K562 (cell line): ENCODE data around the gene ABHD18. TPM values are rescaled to one million over a fixed set of nuclear protein-coding genes. Genes with fewer than 3 reads are reported as not detected.

Experiments
- CC2D1A ChIP-seq: fragments of 450-650 bp; IDR thresholded peaks from 2 replicates; pipeline ENCODE4 v1.6.1; 2017; ENCODE audit warnings: mild to moderate bottlenecking
- CHD2 ChIP-seq: IDR thresholded peaks from 2 replicates; pipeline ENCODE4 v1.6.1; 2011; ENCODE audit warnings: low read depth, low read length
- DNMT1 ChIP-seq: fragments of 450-650 bp; IDR thresholded peaks from 2 replicates; pipeline ENCODE4 v1.6.1; 2016; ENCODE audit warnings: antibody characterized with exemption, mild to moderate bottlenecking
- ESRRA ChIP-seq: fragments of 450-650 bp; IDR thresholded peaks from 2 replicates; pipeline ENCODE4 v1.6.1; 2014; ENCODE audit warnings: low read depth, mild to moderate bottlenecking, moderate library complexity, borderline replicate concordance
- FOXJ2 ChIP-seq: fragments of 200-800 bp; sonication (Bioruptor generic); IDR thresholded peaks from 2 replicates; pipeline ENCODE4 v1.6.1; 2016; ENCODE audit warnings: missing genetic modification characterization, missing compliant biosample characterization
- IRF2 ChIP-seq: sonication (generic); formaldehyde crosslinking; IDR thresholded peaks from 2 replicates; pipeline ENCODE4 v1.8.1; 2022; ENCODE audit warnings: mild to moderate bottlenecking, missing genetic modification reagents
- MAFF ChIP-seq: IDR thresholded peaks from 2 replicates; pipeline ENCODE4 v1.6.1; 2012; ENCODE audit warnings: low read length, improper control_type of control experiment
- MCM2 ChIP-seq: fragments of 450-650 bp; IDR thresholded peaks from 2 replicates; pipeline ENCODE4 v1.6.1; 2017; ENCODE audit warnings: low read depth, mild to moderate bottlenecking
- MYBL2 ChIP-seq, 2 experiments: fragments of 450-650 bp in 1 of 2; sonication (generic) in 1 of 2; formaldehyde crosslinking in 1 of 2; IDR thresholded peaks; 2 replicates each; pipeline versions ENCODE4 v1.6.1 to v1.8.1; 2017 to 2022; ENCODE audit warnings: borderline replicate concordance in 1 of 2, inconsistent platforms in 1 of 2, low read depth in 1 of 2, mild to moderate bottlenecking in 1 of 2, missing genetic modification reagents in 1 of 2, moderate library complexity in 1 of 2
- PCBP1 ChIP-seq: fragments of 200-400 bp; formaldehyde crosslinking; IDR thresholded peaks from 2 replicates; pipeline ENCODE4 v1.6.1; 2018; ENCODE audit warnings: mild to moderate bottlenecking, low read depth, low read length; ENCODE audit not compliant: poor library complexity, severe bottlenecking
- PCBP2 ChIP-seq: fragments of 200-400 bp; formaldehyde crosslinking; IDR thresholded peaks from 2 replicates; pipeline ENCODE4 v1.6.1; 2018; ENCODE audit warnings: low read length, low read depth, mild to moderate bottlenecking, moderate library complexity; ENCODE audit not compliant: poor library complexity, severe bottlenecking
- PRMT5 ChIP-seq: sonication (generic); formaldehyde crosslinking; IDR thresholded peaks from 2 replicates; pipeline ENCODE4 v1.5.0; 2020; ENCODE audit warnings: missing genetic modification reagents
- RBM39 ChIP-seq: fragments of 200-400 bp; formaldehyde crosslinking; optimal IDR thresholded peaks from 2 replicates; pipeline ENCODE3; 2018; ENCODE audit warnings: low read depth, low read length
- SAP30 ChIP-seq: fragments of 200-600 bp; sonication (generic); IDR thresholded peaks from 2 replicates; pipeline ENCODE4 v1.6.1; 2012; ENCODE audit warnings: borderline replicate concordance, low read depth, mild to moderate bottlenecking, moderate library complexity, low read length, control low read depth, inconsistent platforms; ENCODE audit not compliant: insufficient read depth, poor library complexity, severe bottlenecking
- SMAD1 ChIP-seq: fragments of 150-350 bp; IDR thresholded peaks from 2 replicates; pipeline ENCODE4 v1.6.1; 2014; ENCODE audit warnings: low read length, low read depth; ENCODE audit not compliant: partially characterized antibody
- TAF15 ChIP-seq: fragments of 200-400 bp; formaldehyde crosslinking; IDR thresholded peaks from 2 replicates; pipeline ENCODE4 v1.6.1; 2017; ENCODE audit warnings: mild to moderate bottlenecking, low read depth, low read length, moderate library complexity
- TAF9B ChIP-seq: fragments of 450-650 bp; IDR thresholded peaks from 2 replicates; pipeline ENCODE4 v1.6.1; 2018; ENCODE audit warnings: mild to moderate bottlenecking; ENCODE audit not compliant: partially characterized antibody
- TCFL5 ChIP-seq: fragments of 250-450 bp; sonication (Bioruptor Pico); conservative IDR thresholded peaks from 2 replicates; pipeline ENCODE4 v1.6.1; 2021; ENCODE audit warnings: mild to moderate bottlenecking, moderate library complexity, matching md5 sums
- ZNF282 ChIP-seq: sonication (generic); formaldehyde crosslinking; IDR thresholded peaks from 2 replicates; pipeline ENCODE4 v1.8.1; 2023; ENCODE audit warnings: missing genetic modification reagents
- ZNF384 ChIP-seq: IDR thresholded peaks from 2 replicates; pipeline ENCODE4 v1.6.1; 2012; ENCODE audit warnings: low read depth, low read length, improper control_type of control experiment
- ZNF75A ChIP-seq: fragments of 450-650 bp; formaldehyde crosslinking; IDR thresholded peaks from 2 replicates; pipeline ENCODE4 v1.4.0; 2020; ENCODE audit warnings: mild to moderate bottlenecking
- polyA plus RNA-seq, 8 experiments: library from polyadenylated mRNA; depleted of rRNA in 4 of 8; stranded (reverse) in 5 of 8; unstranded in 3 of 8; fragments of >200 nt; fragmentation: Nextera tagmentation in 2 of 8; fragmentation: Illumina TruSeq in 1 of 8; extraction: Ambion mirVana in 2 of 8; extraction: Trizol in 1 of 8; gene quantifications; 2 replicates each; pipeline versions ENCODE4 v1.2.1 to v1.2.3, GENCODE V29; 2011 to 2014; ENCODE audit warnings: inconsistent platforms in 1 of 8, missing spikeins in 1 of 8
- total RNA-seq, 7 experiments: library from RNA; depleted of rRNA in 6 of 7; stranded (reverse); fragments of >200 nt in 6 of 7; fragmentation: Illumina TruSeq in 2 of 7; extraction: Trizol in 2 of 7; gene quantifications; 2 replicates each; pipeline versions ENCODE4 v1.2.1 to v1.2.3, GENCODE V29; 2011 to 2021; ENCODE audit warnings: low replicate concordance in 1 of 7
- TF ChIP-seq, protein P1 (sequence below): fragments of 250-450 bp; sonication (Bioruptor Pico); IDR thresholded peaks from 2 replicates; pipeline ENCODE4 v1.4.0; 2020; ENCODE audit warnings: mild to moderate bottlenecking, moderate library complexity
- TF ChIP-seq, protein P2 (sequence below), 2 experiments: IDR thresholded peaks; 2 replicates each; pipeline ENCODE4 v1.6.1; 2011; ENCODE audit warnings: borderline replicate concordance in 1 of 2, control low read depth in 1 of 2, low read depth in 1 of 2, low read length in 1 of 2, mild to moderate bottlenecking in 1 of 2, mixed read lengths in 1 of 2, moderate library complexity in 1 of 2; ENCODE audit not compliant: insufficient read depth in 1 of 2, insufficient read length in 1 of 2, poor library complexity in 1 of 2, severe bottlenecking in 1 of 2; ENCODE audit errors: extremely low read depth in 1 of 2

The ABHD18 gene
- total and polyA plus RNA-seq, 9 of the 15 experiments (the other 6 are each of a cell fraction or from before 2014, with no cell fraction given): 6.1 to 25.0 (median 16.0) TPM

GRCh38 chr4:128060699-128061565 is 95.7 kb downstream of the ABHD18 start, which contains the start of gene LARP1B (continued):
- TF ChIP-seq TCFL5 (CRISPR knock-in tag): no peak
- TF ChIP-seq PCBP2: no peak
- no peak for TF ChIP-seq ZNF282 (CRISPR knock-in tag)
- TF ChIP-seq SMAD1: peak; percentile 14
- TF ChIP-seq CHD2: peak; percentile 96
- no peak for TF ChIP-seq MYBL2 (IDR thresholded peaks at IDR 0.05; ENCODE audit: low read depth)
- TF ChIP-seq MYBL2 (CRISPR knock-in tag; IDR thresholded peaks at IDR 0.05; ENCODE audit: borderline replicate concordance): no peak
- TF ChIP-seq ZNF75A (CRISPR knock-in tag): no peak
- TF ChIP-seq TAF9B: no peak
- TF ChIP-seq ESRRA: peak; percentile 64; the same call in 1 of the 2 replicates
- no peak for TF ChIP-seq RBM39
- TF ChIP-seq TAF15: no peak
- no peak for TF ChIP-seq IRF2 (CRISPR knock-in tag)
- TF ChIP-seq DNMT1: no peak
- TF ChIP-seq, protein P1, sequence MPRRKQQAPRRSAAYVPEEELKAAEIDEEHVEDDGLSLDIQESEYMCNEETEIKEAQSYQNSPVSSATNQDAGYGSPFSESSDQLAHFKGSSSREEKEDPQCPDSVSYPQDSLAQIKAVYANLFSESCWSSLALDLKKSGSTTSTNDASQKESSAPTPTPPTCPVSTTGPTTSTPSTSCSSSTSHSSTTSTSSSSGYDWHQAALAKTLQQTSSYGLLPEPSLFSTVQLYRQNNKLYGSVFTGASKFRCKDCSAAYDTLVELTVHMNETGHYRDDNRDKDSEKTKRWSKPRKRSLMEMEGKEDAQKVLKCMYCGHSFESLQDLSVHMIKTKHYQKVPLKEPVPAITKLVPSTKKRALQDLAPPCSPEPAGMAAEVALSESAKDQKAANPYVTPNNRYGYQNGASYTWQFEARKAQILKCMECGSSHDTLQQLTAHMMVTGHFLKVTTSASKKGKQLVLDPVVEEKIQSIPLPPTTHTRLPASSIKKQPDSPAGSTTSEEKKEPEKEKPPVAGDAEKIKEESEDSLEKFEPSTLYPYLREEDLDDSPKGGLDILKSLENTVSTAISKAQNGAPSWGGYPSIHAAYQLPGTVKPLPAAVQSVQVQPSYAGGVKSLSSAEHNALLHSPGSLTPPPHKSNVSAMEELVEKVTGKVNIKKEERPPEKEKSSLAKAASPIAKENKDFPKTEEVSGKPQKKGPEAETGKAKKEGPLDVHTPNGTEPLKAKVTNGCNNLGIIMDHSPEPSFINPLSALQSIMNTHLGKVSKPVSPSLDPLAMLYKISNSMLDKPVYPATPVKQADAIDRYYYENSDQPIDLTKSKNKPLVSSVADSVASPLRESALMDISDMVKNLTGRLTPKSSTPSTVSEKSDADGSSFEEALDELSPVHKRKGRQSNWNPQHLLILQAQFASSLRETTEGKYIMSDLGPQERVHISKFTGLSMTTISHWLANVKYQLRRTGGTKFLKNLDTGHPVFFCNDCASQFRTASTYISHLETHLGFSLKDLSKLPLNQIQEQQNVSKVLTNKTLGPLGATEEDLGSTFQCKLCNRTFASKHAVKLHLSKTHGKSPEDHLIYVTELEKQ: no peak
- TF ChIP-seq PRMT5 (CRISPR knock-in tag): peak; percentile 54; the same call in 1 of the 2 replicates
- peak; percentile 33; the same call in 1 of the 2 replicates for TF ChIP-seq MCM2
- TF ChIP-seq, protein P2, sequence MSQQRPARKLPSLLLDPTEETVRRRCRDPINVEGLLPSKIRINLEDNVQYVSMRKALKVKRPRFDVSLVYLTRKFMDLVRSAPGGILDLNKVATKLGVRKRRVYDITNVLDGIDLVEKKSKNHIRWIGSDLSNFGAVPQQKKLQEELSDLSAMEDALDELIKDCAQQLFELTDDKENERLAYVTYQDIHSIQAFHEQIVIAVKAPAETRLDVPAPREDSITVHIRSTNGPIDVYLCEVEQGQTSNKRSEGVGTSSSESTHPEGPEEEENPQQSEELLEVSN (IDR thresholded peaks at IDR 0.05; ENCODE audit: borderline replicate concordance in 1 of 2, extremely low read depth in 1 of 2, insufficient read depth in 1 of 2, insufficient read length in 1 of 2, low read depth in 1 of 2, low read length in 1 of 2, poor library complexity in 1 of 2, severe bottlenecking in 1 of 2): peak; percentile 87 to 94
- TF ChIP-seq SAP30: peak; percentile 52
- TF ChIP-seq ZNF384: peak; percentile 23; the same call in 1 of the 2 replicates
- TF ChIP-seq MAFF: no peak; the same call in 1 of the 2 replicates
- no peak for TF ChIP-seq FOXJ2
- TF ChIP-seq PCBP1: no peak
- TF ChIP-seq CC2D1A: no peak
